Osteocyte (in vitro differentiated cells): ENCODE results near the gene MAN2C1. TPM values are rescaled to one million over a fixed set of nuclear protein-coding genes. Genes with fewer than 3 reads are reported as not detected.
"Not testable (repeated sequence)": the region's sequence is repeated elsewhere in the genome, so short reads cannot be mapped to it uniquely, and the experiment has no call there.

Experiments used
- DNase-seq: peaks from one replicate; pipeline ENCODE4 v3.0.0; 2021; ENCODE audit warnings: mixed read lengths; ENCODE audit not compliant: unreplicated experiment; ENCODE audit errors: extremely low spot score
- H3K27ac Mint-ChIP-seq: one replicate; pipeline ENCODE4 v1.8.0; 2021; ENCODE audit warnings: mild to moderate bottlenecking, mixed read lengths; ENCODE audit not compliant: unreplicated experiment
- H3K27me3 Mint-ChIP-seq: one replicate; pipeline ENCODE4 v1.8.0; 2021; ENCODE audit warnings: mixed read lengths; ENCODE audit not compliant: unreplicated experiment
- H3K36me3 Mint-ChIP-seq: one replicate; pipeline ENCODE4 v1.8.0; 2021; ENCODE audit warnings: mixed read lengths; ENCODE audit not compliant: unreplicated experiment
- H3K4me1 Mint-ChIP-seq: one replicate; pipeline ENCODE4 v1.8.0; 2021; ENCODE audit warnings: mixed read lengths; ENCODE audit not compliant: unreplicated experiment
- H3K4me3 Mint-ChIP-seq: one replicate; pipeline ENCODE4 v1.8.0; 2021; ENCODE audit warnings: mild to moderate bottlenecking, moderate library complexity, mixed read lengths; ENCODE audit not compliant: unreplicated experiment
- H3K9me3 Mint-ChIP-seq: one replicate; pipeline ENCODE4 v1.8.0; 2021; ENCODE audit warnings: mixed read lengths; ENCODE audit not compliant: unreplicated experiment
- total RNA-seq: library from RNA; stranded (reverse); gene quantifications from 2 replicates; pipeline ENCODE4 v1.2.1, GENCODE V29; 2021
- TF ChIP-seq, protein P1 (sequence below): fragments of 200-600 bp; sonication (generic); IDR thresholded peaks from 2 replicates; pipeline ENCODE4 v1.5.0; 2021; ENCODE audit warnings: antibody characterized with exemption, mild to moderate bottlenecking, moderate library complexity

The MAN2C1 gene
- total RNA-seq, 1 donor from 2014 or later: 219 TPM

DNA sequence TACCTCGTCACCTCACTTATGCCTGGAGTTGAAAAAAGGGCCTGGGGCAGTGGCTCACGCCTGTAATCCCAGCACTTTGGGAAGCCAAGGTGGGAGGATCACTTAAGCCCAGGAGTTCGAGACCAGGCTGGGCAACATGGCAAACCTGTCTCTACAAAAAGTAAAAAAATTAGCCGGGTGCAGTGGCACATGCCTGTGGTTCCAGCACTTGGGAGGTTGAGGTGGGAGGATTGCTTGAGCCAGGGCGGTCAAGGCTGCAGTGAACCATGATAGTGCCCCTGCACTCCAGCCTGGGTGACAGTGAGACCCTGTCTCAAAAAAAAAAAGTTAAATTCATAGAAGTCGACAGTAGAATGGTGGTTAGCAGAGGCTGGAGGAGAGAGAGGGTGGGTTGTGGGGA is 26.2 kb downstream of the MAN2C1 start:
- Mint-ChIP-seq H3K4me1 (peaks cover 5% of the 10 kb centered on the region), H3K27ac (no peak overlapping the region), H3K36me3 (peaks cover 8% of the 10 kb centered on the region), H3K4me3 (no peak overlapping the region), H3K27me3 (no peaks in the 10 kb centered on the region), H3K9me3 (no peaks in the 10 kb centered on the region)
- TF ChIP-seq, protein P1, sequence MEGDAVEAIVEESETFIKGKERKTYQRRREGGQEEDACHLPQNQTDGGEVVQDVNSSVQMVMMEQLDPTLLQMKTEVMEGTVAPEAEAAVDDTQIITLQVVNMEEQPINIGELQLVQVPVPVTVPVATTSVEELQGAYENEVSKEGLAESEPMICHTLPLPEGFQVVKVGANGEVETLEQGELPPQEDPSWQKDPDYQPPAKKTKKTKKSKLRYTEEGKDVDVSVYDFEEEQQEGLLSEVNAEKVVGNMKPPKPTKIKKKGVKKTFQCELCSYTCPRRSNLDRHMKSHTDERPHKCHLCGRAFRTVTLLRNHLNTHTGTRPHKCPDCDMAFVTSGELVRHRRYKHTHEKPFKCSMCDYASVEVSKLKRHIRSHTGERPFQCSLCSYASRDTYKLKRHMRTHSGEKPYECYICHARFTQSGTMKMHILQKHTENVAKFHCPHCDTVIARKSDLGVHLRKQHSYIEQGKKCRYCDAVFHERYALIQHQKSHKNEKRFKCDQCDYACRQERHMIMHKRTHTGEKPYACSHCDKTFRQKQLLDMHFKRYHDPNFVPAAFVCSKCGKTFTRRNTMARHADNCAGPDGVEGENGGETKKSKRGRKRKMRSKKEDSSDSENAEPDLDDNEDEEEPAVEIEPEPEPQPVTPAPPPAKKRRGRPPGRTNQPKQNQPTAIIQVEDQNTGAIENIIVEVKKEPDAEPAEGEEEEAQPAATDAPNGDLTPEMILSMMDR: no peak
- DNase-seq: no peak

DNA sequence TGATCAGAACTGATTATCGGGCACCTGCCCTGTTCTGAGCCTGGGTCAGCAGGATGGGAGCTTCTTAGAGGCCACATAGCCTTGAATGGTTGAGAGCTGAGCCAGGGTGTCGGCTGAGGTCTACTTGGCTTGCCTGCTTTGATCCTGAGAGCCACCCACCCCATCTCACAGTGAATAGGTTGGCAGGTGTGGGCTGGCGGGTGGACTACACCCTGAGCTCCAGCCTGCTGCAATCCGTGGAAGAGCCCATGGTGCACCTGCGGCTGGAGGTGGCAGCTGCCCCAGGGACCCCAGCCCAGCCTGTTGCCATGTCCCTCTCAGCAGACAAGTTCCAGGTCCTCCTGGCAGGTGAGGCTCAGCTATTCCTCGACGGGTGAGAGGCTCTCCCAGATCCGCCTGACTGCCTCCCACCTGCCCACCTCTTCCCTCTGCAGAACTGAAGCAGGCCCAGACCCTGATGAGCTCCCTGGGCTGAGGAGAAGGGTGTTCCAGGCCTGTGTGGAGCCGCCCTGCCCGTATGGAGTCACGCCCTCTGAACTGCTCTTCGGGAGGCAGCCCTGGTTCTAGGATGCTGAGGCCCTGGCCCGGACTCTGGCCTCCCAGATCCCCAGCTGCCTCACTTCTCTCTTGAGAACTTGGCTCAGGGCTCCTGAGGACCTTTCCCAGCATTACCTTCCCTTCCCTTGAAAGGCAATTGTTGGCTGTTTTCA is 28.7 kb downstream of the MAN2C1 start:
- H3K4me1 Mint-ChIP-seq: peaks cover 17% of the 10 kb centered on the region
- H3K27me3 Mint-ChIP-seq: no peaks in the 10 kb centered on the region
- no peaks in the 10 kb centered on the region for H3K9me3 Mint-ChIP-seq
- no peak for DNase-seq
- no peak overlapping the region for H3K4me3 Mint-ChIP-seq
- H3K36me3 Mint-ChIP-seq: peaks cover 8% of the 10 kb centered on the region
- TF ChIP-seq, protein P1: no peak
- no peak overlapping the region for H3K27ac Mint-ChIP-seq

DNA sequence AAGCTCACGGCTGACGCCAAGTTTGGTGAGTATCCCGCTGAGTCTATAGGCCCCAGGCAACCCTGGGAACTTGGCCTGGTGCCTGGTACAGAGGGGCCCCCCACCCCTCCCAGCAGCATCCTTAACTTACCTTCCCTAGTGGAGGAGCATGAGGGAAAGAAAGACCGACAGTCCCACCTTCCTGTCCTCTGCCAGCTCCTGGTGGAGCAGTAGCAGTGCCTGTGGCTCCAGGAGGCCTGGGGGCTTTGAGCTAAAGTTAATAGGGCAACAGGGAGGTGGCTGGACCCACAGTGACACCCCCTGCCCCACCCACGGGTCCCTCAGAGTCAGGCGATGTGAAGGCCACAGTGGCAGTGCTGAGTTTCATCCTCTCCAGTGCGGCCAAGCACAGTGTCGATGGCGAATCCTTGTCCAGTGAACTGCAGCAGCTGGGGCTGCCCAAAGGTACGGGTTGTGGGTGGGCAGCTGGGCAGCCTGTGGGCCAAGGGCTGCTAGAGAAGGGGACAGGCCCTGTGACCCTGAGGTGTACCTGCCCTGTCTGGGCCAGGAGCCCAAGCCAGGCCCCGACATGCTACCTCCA is 29.7 kb downstream of the MAN2C1 start:
- no peak overlapping the region for H3K27ac Mint-ChIP-seq
- no peak for DNase-seq
- H3K4me1 Mint-ChIP-seq: peaks cover 17% of the 10 kb centered on the region
- no peak overlapping the region for H3K4me3 Mint-ChIP-seq
- H3K9me3 Mint-ChIP-seq: no peaks in the 10 kb centered on the region
- TF ChIP-seq, protein P1: no peak
- peaks cover 8% of the 10 kb centered on the region for H3K36me3 Mint-ChIP-seq
- no peaks in the 10 kb centered on the region for H3K27me3 Mint-ChIP-seq

DNA sequence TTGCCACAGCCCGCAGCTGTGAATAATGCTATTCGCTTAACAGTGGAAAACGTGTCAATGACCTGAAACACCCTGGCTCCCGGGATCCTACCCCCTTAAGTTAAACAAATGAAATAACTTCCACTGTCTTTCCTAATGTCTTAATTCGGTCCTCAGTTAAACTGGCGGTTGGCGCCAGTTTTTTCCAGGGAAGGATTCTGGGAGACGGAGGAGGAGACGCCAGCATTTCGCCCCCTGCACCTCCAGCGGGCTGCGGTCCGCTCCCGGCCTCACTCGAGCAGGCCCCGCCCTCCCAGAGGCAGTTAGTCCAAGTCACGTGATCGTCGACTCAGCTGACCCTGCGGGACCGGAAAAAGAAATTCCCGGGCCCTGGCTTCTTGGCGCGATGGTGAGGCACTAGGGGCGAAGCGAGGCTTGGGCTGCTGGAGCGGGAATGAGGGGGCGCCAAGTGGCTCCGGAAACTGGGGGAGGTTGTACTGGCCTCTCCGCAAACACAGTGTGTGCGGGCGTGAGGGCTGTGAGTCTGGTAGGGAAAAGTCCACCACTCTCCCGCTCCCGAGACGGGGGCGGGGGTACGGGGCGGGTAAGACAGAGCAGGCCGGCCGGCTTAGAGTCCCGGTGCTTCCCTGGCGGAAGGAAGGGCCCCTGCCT is 32.6 kb downstream of the MAN2C1 start, which contains the start of gene COMMD4:
Gene COMMD4 (plus strand): TSS at position 359 of the 651 bp plus-strand sequence. CDS start 27 bp downstream, at position 386.
- H3K4me1 Mint-ChIP-seq: peaks cover 17% of the 10 kb centered on the region
- TF ChIP-seq, protein P1: no peak

DNA sequence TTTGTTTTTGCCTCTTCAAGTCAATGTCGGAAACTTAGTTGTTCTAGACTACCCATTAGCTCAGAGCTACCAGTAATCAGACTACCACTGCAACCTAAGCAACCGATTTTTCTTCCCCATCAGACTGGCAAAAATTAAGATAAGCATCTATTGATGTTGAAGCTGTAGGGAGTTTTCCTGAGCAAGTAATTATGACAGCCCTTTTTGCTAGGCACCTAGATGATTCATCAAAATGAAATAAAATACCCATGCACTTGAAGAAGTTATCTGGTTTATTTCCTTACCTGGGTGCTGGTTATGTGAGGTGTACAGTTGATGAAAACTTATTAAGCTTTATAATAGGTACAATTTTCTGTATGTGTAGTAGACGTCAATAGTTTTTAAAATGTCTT is 33.1 kb downstream of the MAN2C1 start:
- Mint-ChIP-seq H3K27me3 (no peaks in the 10 kb centered on the region), H3K4me1 (peaks cover 17% of the 10 kb centered on the region), H3K36me3 (peaks cover 4% of the 10 kb centered on the region), H3K9me3 (no peaks in the 10 kb centered on the region), H3K4me3 (peak overlapping the region; percentile 96), H3K27ac (peak overlapping the region; percentile 95)
- DNase-seq: no peak
- TF ChIP-seq, protein P1: no peak

More for the DNA sequence above, 32.6 kb downstream of the MAN2C1 start, which contains the start of gene COMMD4:
- peak; percentile 97 for DNase-seq
- peak within 1 kb of the TSS; percentile 96 for H3K4me3 Mint-ChIP-seq
- peak within 1 kb of the TSS; percentile 95 for H3K27ac Mint-ChIP-seq
- H3K36me3 Mint-ChIP-seq: peaks cover 4% of the 10 kb centered on the region
- no peaks in the 10 kb centered on the region for H3K27me3 Mint-ChIP-seq
- no peaks in the 10 kb centered on the region for H3K9me3 Mint-ChIP-seq

DNA sequence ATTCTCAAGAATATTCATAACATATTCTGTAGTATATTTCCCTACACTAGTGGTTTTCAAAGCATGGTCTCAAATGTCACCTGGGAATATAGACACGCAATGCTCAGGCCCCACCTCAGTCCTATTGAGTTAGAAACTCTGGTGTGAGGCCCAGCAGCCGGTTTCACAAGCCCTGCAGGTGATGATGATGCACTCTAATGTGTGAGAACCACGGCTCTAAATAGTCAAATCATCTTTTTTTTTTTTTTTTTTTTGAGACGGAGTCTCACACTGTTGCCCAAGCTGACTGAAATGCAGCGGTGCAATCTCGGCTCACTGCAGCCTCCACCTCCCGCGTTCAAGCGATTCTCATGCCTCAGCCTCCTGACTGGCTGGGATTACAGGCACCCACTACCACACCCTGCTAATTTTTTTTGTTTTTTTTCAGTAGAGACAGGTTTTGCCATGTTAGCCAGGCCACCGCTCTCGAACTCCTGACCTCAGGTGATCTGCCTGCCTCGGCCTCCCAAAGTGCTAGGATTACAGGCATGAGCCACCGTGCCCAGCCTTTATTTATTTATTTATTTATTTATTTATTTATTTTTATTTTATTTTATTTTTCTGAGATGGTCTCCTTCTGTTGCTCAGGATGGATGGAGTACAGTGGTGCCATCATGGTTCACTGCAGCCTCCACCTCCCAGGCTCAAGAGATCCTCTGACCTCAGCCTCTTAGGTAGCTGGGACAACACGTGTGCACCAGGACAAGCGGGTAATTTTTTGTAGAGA is 34.6 kb downstream of the MAN2C1 start:
- peaks cover 17% of the 10 kb centered on the region for H3K4me1 Mint-ChIP-seq
- DNase-seq, H3K9me3 Mint-ChIP-seq, H3K4me3 Mint-ChIP-seq, H3K27ac Mint-ChIP-seq, H3K36me3 Mint-ChIP-seq, H3K27me3 Mint-ChIP-seq: not testable (repeated sequence)

DNA sequence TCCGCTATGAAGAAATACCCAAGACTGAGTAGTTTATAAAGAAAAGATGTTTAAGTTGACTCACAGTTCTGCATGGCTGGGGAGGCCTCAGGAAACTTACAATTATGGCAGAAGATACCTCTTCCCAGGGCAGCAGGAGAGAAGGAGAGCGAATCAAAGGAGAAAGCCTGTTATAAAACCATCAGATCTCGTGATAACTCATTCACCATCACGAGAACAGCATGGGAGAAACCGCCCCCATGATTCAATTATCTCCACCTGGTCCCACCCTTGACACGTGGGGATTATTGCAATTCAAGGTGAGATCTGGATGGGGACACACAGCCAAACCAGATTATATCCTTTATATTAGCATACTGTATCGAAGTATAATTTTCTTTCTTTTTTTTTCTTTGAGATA is 36.3 kb downstream of the MAN2C1 start:
- not testable (repeated sequence) for H3K27me3 Mint-ChIP-seq, DNase-seq, H3K9me3 Mint-ChIP-seq, H3K4me3 Mint-ChIP-seq, H3K27ac Mint-ChIP-seq, H3K36me3 Mint-ChIP-seq
- H3K4me1 Mint-ChIP-seq: peaks cover 17% of the 10 kb centered on the region
